Liver (tissue), 9 donors: ENCODE results near the gene DHRSX. TPM values are rescaled to one million over a fixed set of nuclear protein-coding genes. Genes with fewer than 3 reads are reported as not detected.

Source experiments
- DNase-seq: peaks from one replicate; pipeline ENCODE4 v3.0.0-alpha.2; 2017; ENCODE audit warnings: low spot score
- H3K27ac ChIP-seq, 2 donors: one replicate each; pipeline ENCODE4 v1.7.0; 2013; ENCODE audit warnings: inconsistent platforms in 2 of 2, low read length in 2 of 2, control low read depth in 1 of 2, low read depth in 1 of 2, mild to moderate bottlenecking in 1 of 2
- H3K27me3 ChIP-seq, 4 donors: one replicate each; pipeline versions ENCODE4 v1.6.1 to v1.7.0; 2013; ENCODE audit warnings: low read length in 3 of 4, inconsistent platforms in 1 of 4, mild to moderate bottlenecking in 1 of 4, moderate library complexity in 1 of 4; ENCODE audit not compliant: control insufficient read depth in 4 of 4, insufficient read depth in 4 of 4
- H3K36me3 ChIP-seq, 4 donors: one replicate each; pipeline versions ENCODE4 v1.6.1 to v1.7.0; 2013; ENCODE audit warnings: low read length in 3 of 4, mild to moderate bottlenecking in 3 of 4, low read depth in 1 of 4, moderate library complexity in 1 of 4; ENCODE audit not compliant: control insufficient read depth in 4 of 4, insufficient read depth in 3 of 4
- H3K4me1 ChIP-seq, 4 donors: one replicate each; pipeline versions ENCODE4 v1.6.1 to v1.7.0; 2013; ENCODE audit warnings: low read length in 3 of 4, mild to moderate bottlenecking in 3 of 4, moderate library complexity in 1 of 4; ENCODE audit not compliant: control insufficient read depth in 4 of 4, insufficient read depth in 4 of 4
- H3K4me3 ChIP-seq, 3 donors: one replicate each; pipeline versions ENCODE4 v1.6.1 to v1.7.0; 2013; ENCODE audit warnings: low read length in 3 of 3, control low read depth in 1 of 3, low read depth in 1 of 3, mild to moderate bottlenecking in 1 of 3
- H3K9ac ChIP-seq, 2 donors: one replicate each; pipeline ENCODE4 v1.7.0; 2013; ENCODE audit warnings: low read length in 2 of 2, mild to moderate bottlenecking in 2 of 2, moderate library complexity in 2 of 2, control low read depth in 1 of 2, low read depth in 1 of 2
- H3K9me3 ChIP-seq, 4 donors: one replicate each; pipeline versions ENCODE4 v1.6.1 to v1.7.0; 2013; ENCODE audit warnings: low read length in 3 of 4; ENCODE audit not compliant: control insufficient read depth in 4 of 4
- EGR1 ChIP-seq, 2 donors: IDR thresholded peaks; 2 replicates each; pipeline ENCODE4 v1.6.1; 2016 to 2018; ENCODE audit warnings: antibody characterized with exemption in 2 of 2, low read depth in 2 of 2
- FOXA1 ChIP-seq: IDR thresholded peaks from 2 replicates; pipeline ENCODE4 v1.6.1; 2016; ENCODE audit warnings: antibody characterized with exemption
- FOXA2 ChIP-seq: IDR thresholded peaks from 2 replicates; pipeline ENCODE4 v1.6.1; 2016; ENCODE audit warnings: antibody characterized with exemption
- GABPA ChIP-seq, 2 donors: IDR thresholded peaks in 1 of 2; conservative IDR thresholded peaks in 1 of 2; 2 replicates each; pipeline ENCODE4 v1.6.1; 2016; ENCODE audit warnings: antibody characterized with exemption in 2 of 2, mild to moderate bottlenecking in 1 of 2, moderate library complexity in 1 of 2
- HNF4A ChIP-seq, 2 donors: conservative IDR thresholded peaks; 2 replicates each; pipeline ENCODE4 v1.6.1; 2016; ENCODE audit warnings: antibody characterized with exemption in 2 of 2, mild to moderate bottlenecking in 2 of 2
- HNF4G ChIP-seq: IDR thresholded peaks from 2 replicates; pipeline ENCODE4 v1.6.1; 2016; ENCODE audit warnings: antibody characterized with exemption
- JUND ChIP-seq, 2 donors: IDR thresholded peaks; 2 replicates each; pipeline ENCODE4 v1.6.1; 2016; ENCODE audit warnings: antibody characterized with exemption in 2 of 2
- NR2F2 ChIP-seq: IDR thresholded peaks from 2 replicates; pipeline ENCODE4 v1.6.1; 2016; ENCODE audit warnings: antibody characterized with exemption
- RAD21 ChIP-seq, 2 donors: IDR thresholded peaks; 2 replicates each; pipeline ENCODE4 v1.6.1; 2016; ENCODE audit warnings: antibody characterized with exemption in 2 of 2, mild to moderate bottlenecking in 2 of 2
- RXRA ChIP-seq, 2 donors: IDR thresholded peaks; 2 replicates each; pipeline ENCODE4 v1.6.1; 2017 to 2018; ENCODE audit warnings: antibody characterized with exemption in 2 of 2, mild to moderate bottlenecking in 1 of 2
- SP1 ChIP-seq: IDR thresholded peaks from 2 replicates; pipeline ENCODE4 v1.6.1; 2018; ENCODE audit warnings: antibody characterized with exemption, mild to moderate bottlenecking
- TAF1 ChIP-seq: conservative IDR thresholded peaks from 2 replicates; pipeline ENCODE4 v1.6.1; 2016; ENCODE audit warnings: antibody characterized with exemption, mild to moderate bottlenecking
- YY1 ChIP-seq: IDR thresholded peaks from 2 replicates; pipeline ENCODE4 v1.6.1; 2016; ENCODE audit warnings: antibody characterized with exemption, mild to moderate bottlenecking
- WGBS: extraction: QIAGEN DNeasy Blood & Tissue Kit; methylation state at CpG from one replicate; pipeline ENCODE4 v1.1.7; 2013; 5-methylcytosine and 5-hydroxymethylcytosine counted together
- polyA plus RNA-seq, 2 donors: library from polyadenylated mRNA; stranded (reverse) in 1 of 2; unstranded in 1 of 2; fragments of 200-250 nt in 1 of 2; fragments of >200 nt in 1 of 2; fragmentation: Nextera tagmentation in 1 of 2; extraction: Ambion mirVana in 1 of 2; gene quantifications; one replicate each; pipeline versions ENCODE4 v1.2.1 to v1.2.3, GENCODE V29; 2013 to 2015
- total RNA-seq, 2 donors: library from RNA; depleted of rRNA; stranded (reverse); fragments of >200 nt; gene quantifications; one replicate each; pipeline ENCODE4 v1.2.3, GENCODE V29; 2014
- TF ChIP-seq, protein P1 (sequence below): IDR thresholded peaks from 2 replicates; pipeline ENCODE4 v1.6.1; 2016; ENCODE audit warnings: antibody characterized with exemption
- TF ChIP-seq, protein P2 (sequence below): fragments of 150-350 bp; IDR thresholded peaks from 2 replicates; pipeline ENCODE4 v1.5.1; 2017; ENCODE audit warnings: improper control_type of control experiment, low read depth, low read length; ENCODE audit not compliant: missing input control
- TF ChIP-seq, protein P3 (sequence below): IDR thresholded peaks from 2 replicates; pipeline ENCODE4 v1.6.1; 2016; ENCODE audit warnings: antibody characterized with exemption
- TF ChIP-seq, protein P4 (sequence below): IDR thresholded peaks from 2 replicates; pipeline ENCODE4 v1.6.1; 2016; ENCODE audit warnings: antibody characterized with exemption, mild to moderate bottlenecking
- donor health status: healthy.
- donor health status: healthy.
- donor health status: healthy.
- donor health status: healthy.
- donor health status: healthy.

The DHRSX gene
- total and polyA plus RNA-seq, 4 donors, result 17.2 to 35.2 (median 23.3) TPM

DNA sequence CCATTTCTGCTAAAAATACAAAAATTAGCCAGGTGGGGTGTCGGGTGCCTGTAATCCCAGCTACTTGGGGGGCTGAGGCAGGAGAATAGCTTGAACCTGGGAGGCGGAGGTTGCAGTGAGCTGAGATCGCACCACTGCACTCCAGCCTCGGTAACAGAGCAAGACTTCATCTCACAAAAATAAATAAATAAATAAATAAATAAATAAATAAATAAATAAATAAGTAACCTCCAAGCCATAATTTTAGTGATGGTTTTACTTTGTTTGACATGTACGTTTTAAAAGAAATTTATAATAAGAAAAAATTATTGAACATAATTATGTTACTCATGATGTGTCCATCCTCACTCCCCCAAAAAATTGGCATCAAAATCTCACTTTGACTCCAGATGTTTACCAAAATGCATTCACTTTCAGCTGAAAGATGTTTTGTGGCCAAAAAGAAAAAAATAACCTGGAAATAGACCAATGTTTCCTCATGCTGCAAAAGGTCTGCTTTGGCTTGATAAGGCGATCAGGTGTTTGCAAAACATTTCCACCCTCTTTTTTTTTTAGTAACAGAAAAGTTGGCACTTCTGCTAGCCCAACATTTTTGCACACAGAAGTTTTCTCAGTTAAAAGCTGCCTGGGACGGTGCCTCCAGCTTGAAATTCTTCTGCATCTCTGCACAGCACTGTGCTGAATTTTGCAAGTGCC, 42.2 kb upstream of the DHRSX start:
- no peak for DNase-seq
- no peak for TF ChIP-seq FOXA2
- no peak for TF ChIP-seq JUND (IDR thresholded peaks at IDR 0.05)
- no peak for TF ChIP-seq FOXA1
- TF ChIP-seq HNF4G, result no peak
- TF ChIP-seq, protein P1, sequence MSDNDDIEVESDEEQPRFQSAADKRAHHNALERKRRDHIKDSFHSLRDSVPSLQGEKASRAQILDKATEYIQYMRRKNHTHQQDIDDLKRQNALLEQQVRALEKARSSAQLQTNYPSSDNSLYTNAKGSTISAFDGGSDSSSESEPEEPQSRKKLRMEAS, result no peak
- TF ChIP-seq, protein P2, sequence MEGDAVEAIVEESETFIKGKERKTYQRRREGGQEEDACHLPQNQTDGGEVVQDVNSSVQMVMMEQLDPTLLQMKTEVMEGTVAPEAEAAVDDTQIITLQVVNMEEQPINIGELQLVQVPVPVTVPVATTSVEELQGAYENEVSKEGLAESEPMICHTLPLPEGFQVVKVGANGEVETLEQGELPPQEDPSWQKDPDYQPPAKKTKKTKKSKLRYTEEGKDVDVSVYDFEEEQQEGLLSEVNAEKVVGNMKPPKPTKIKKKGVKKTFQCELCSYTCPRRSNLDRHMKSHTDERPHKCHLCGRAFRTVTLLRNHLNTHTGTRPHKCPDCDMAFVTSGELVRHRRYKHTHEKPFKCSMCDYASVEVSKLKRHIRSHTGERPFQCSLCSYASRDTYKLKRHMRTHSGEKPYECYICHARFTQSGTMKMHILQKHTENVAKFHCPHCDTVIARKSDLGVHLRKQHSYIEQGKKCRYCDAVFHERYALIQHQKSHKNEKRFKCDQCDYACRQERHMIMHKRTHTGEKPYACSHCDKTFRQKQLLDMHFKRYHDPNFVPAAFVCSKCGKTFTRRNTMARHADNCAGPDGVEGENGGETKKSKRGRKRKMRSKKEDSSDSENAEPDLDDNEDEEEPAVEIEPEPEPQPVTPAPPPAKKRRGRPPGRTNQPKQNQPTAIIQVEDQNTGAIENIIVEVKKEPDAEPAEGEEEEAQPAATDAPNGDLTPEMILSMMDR, result no peak
- no peak for TF ChIP-seq GABPA (IDR thresholded peaks at IDR 0.05 in 1 of 2, conservative IDR thresholded peaks at IDR 0.05 in 1 of 2)
- TF ChIP-seq TAF1, result no peak
- TF ChIP-seq HNF4A (conservative IDR thresholded peaks at IDR 0.05), result no peak
- no peak for TF ChIP-seq EGR1 (IDR thresholded peaks at IDR 0.05; ENCODE audit: low read depth in 2 of 2)
- no peak for TF ChIP-seq RAD21 (IDR thresholded peaks at IDR 0.05)
- TF ChIP-seq SP1, result no peak
- TF ChIP-seq RXRA (IDR thresholded peaks at IDR 0.05), result no peak
- TF ChIP-seq, protein P3, sequence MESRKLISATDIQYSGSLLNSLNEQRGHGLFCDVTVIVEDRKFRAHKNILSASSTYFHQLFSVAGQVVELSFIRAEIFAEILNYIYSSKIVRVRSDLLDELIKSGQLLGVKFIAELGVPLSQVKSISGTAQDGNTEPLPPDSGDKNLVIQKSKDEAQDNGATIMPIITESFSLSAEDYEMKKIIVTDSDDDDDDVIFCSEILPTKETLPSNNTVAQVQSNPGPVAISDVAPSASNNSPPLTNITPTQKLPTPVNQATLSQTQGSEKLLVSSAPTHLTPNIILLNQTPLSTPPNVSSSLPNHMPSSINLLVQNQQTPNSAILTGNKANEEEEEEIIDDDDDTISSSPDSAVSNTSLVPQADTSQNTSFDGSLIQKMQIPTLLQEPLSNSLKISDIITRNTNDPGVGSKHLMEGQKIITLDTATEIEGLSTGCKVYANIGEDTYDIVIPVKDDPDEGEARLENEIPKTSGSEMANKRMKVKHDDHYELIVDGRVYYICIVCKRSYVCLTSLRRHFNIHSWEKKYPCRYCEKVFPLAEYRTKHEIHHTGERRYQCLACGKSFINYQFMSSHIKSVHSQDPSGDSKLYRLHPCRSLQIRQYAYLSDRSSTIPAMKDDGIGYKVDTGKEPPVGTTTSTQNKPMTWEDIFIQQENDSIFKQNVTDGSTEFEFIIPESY, result no peak
- no peak for TF ChIP-seq YY1
- TF ChIP-seq NR2F2, result no peak
- TF ChIP-seq, protein P4, sequence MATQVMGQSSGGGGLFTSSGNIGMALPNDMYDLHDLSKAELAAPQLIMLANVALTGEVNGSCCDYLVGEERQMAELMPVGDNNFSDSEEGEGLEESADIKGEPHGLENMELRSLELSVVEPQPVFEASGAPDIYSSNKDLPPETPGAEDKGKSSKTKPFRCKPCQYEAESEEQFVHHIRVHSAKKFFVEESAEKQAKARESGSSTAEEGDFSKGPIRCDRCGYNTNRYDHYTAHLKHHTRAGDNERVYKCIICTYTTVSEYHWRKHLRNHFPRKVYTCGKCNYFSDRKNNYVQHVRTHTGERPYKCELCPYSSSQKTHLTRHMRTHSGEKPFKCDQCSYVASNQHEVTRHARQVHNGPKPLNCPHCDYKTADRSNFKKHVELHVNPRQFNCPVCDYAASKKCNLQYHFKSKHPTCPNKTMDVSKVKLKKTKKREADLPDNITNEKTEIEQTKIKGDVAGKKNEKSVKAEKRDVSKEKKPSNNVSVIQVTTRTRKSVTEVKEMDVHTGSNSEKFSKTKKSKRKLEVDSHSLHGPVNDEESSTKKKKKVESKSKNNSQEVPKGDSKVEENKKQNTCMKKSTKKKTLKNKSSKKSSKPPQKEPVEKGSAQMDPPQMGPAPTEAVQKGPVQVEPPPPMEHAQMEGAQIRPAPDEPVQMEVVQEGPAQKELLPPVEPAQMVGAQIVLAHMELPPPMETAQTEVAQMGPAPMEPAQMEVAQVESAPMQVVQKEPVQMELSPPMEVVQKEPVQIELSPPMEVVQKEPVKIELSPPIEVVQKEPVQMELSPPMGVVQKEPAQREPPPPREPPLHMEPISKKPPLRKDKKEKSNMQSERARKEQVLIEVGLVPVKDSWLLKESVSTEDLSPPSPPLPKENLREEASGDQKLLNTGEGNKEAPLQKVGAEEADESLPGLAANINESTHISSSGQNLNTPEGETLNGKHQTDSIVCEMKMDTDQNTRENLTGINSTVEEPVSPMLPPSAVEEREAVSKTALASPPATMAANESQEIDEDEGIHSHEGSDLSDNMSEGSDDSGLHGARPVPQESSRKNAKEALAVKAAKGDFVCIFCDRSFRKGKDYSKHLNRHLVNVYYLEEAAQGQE, result no peak
- Histone ChIP-seq H3K36me3 (no peaks in the 10 kb centered on the region), H3K9me3 (no peaks in the 10 kb centered on the region), H3K4me1 (peaks cover 0 to 3% (median 2%) of the 10 kb centered on the region in 4 donors), H3K27ac (no peak overlapping the region), H3K27me3 (no peaks in the 10 kb centered on the region), H3K9ac (no peak overlapping the region), H3K4me3 (no peak overlapping the region)
- WGBS, result 69% methylated on average over 7 of the region's 7 CpGs
